ENCODE measurements around the gene PLPPR4.
"Not testable (repeated sequence)": the region's sequence is repeated elsewhere in the genome, so short reads cannot be mapped to it uniquely, and the experiment has no call there.

GRCh38 chr1:99260402-99260801, 3.9 kb upstream of the PLPPR4 start:
- TF ChIP-seq, protein P1, sequence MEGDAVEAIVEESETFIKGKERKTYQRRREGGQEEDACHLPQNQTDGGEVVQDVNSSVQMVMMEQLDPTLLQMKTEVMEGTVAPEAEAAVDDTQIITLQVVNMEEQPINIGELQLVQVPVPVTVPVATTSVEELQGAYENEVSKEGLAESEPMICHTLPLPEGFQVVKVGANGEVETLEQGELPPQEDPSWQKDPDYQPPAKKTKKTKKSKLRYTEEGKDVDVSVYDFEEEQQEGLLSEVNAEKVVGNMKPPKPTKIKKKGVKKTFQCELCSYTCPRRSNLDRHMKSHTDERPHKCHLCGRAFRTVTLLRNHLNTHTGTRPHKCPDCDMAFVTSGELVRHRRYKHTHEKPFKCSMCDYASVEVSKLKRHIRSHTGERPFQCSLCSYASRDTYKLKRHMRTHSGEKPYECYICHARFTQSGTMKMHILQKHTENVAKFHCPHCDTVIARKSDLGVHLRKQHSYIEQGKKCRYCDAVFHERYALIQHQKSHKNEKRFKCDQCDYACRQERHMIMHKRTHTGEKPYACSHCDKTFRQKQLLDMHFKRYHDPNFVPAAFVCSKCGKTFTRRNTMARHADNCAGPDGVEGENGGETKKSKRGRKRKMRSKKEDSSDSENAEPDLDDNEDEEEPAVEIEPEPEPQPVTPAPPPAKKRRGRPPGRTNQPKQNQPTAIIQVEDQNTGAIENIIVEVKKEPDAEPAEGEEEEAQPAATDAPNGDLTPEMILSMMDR (IDR thresholded peaks at IDR 0.05): not testable (repeated sequence)
- TF ChIP-seq EP300 (IDR thresholded peaks at IDR 0.05): not testable (repeated sequence)
